Measurements from ENCODE around the gene ACAA1.
"Not testable (repeated sequence)": the region's sequence is repeated elsewhere in the genome, so short reads cannot be mapped to it uniquely, and the experiment has no call there.

Gene ACAA1

DNA sequence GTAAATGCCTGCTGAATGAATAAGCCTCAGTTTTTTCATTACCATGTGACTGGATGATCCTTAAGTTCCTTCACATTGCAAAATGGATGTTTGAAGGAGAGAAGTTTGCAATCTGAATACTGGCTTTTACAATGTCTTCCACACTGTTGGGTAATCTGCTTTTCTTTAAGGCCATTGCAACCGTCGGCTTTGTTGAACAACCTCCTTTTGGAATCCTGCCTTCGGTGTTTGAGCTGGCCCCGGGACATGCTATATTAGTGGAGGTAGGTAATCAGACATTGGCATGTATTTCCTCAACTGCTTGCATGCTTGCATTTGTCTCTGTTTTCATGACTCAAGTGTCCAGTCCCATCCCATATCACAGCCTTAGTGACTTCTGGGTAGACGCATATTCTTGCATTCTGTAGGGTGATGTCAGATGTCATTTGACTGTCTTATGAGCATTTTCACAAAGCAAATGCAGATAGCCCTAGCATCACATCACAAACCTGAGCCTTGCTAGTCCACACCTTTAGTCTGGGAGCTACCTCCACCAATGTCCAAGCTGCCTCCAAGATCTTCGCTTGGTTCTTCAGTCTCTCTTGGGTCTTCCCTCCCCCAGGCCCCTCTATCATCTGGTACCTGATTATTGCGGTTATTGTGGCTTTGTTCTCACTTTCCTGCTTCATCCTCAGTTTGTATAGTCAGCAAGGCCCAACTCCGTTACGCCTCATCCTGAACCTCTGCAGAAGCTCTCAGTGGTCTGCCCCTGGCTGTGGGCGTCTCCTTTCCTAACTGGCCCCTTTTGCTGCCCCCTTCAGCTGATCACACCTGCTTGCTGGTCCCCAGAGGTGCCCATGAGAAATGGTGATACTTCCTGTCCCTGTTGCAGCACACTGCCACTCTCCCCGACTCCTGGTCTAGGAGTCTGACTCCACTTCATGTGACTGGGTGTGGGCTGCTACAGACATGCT, 48.5 kb downstream of the ACAA1 start:
- Histone ChIP-seq H3K9ac (ENCODE audit: low read length) (no peak overlapping the region), H3K27me3 (ENCODE audit: control insufficient read depth, insufficient read depth, low read length) (no peaks in the 10 kb centered on the region), H3K4me3 (ENCODE audit: low read length) (no peak overlapping the region), H3K27ac (ENCODE audit: low read length) (no peak overlapping the region), H3K9me3 (ENCODE audit: control insufficient read depth, low read depth, low read length) (peaks cover 6% of the 10 kb centered on the region), H3K36me3 (ENCODE audit: control insufficient read depth, low read depth, low read length) (no peaks in the 10 kb centered on the region), H3K4me1 (ENCODE audit: control insufficient read depth, low read depth, low read length) (no peaks in the 10 kb centered on the region)

DNA sequence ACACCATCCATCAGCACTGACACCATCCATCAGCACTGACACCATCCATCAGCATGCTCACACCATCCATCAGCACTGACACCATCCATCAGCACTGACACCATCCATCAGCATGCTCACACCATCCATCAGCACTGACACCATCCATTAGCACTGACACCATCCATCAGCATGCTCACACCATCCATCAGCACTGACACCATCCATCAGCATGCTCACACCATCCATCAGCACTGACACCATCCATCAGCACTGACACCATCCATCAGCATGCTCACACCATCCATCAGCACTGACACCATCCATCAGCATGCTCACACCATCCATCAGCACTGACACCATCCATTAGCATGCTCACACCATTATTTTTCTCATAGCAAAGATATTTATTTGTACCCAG, 49.6 kb downstream of the ACAA1 start:
- H3K36me3 ChIP-seq (ENCODE audit: control insufficient read depth, low read depth, low read length); H3K27ac ChIP-seq (ENCODE audit: low read length); H3K27me3 ChIP-seq (ENCODE audit: control insufficient read depth, insufficient read depth, low read length); H3K4me1 ChIP-seq (ENCODE audit: control insufficient read depth, low read depth, low read length); H3K9ac ChIP-seq (ENCODE audit: low read length); H3K4me3 ChIP-seq (ENCODE audit: low read length); H3K9me3 ChIP-seq (ENCODE audit: control insufficient read depth, low read depth, low read length): not testable (repeated sequence)

DNA sequence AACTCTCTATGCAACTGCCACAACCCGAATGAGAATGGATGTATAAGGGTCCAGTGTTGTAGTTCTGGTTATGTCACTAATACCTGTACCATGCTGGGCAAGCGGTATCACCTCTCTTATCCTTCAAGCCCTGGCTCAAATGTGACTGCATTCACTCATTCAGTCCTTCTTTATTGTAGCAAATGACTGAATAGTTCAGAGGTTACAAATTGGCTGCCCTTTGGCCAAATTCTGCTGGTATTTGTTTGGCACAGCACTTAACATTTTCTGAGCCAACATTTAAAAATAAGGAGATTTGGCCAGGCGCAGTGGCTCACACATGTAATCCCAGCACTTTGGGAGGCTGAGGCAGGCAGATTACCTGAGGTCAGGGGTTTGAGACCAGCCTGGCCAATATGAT, 50.4 kb downstream of the ACAA1 start:
- no peaks in the 10 kb centered on the region for H3K4me1 ChIP-seq (ENCODE audit: control insufficient read depth, low read depth, low read length)
- no peaks in the 10 kb centered on the region for H3K27me3 ChIP-seq (ENCODE audit: control insufficient read depth, insufficient read depth, low read length)
- no peaks in the 10 kb centered on the region for H3K36me3 ChIP-seq (ENCODE audit: control insufficient read depth, low read depth, low read length)
- no peak overlapping the region for H3K4me3 ChIP-seq (ENCODE audit: low read length)
- H3K9ac ChIP-seq (ENCODE audit: low read length) = no peak overlapping the region
- H3K9me3 ChIP-seq (ENCODE audit: control insufficient read depth, low read depth, low read length) = peaks cover 6% of the 10 kb centered on the region
- H3K27ac ChIP-seq (ENCODE audit: low read length) = no peak overlapping the region

DNA sequence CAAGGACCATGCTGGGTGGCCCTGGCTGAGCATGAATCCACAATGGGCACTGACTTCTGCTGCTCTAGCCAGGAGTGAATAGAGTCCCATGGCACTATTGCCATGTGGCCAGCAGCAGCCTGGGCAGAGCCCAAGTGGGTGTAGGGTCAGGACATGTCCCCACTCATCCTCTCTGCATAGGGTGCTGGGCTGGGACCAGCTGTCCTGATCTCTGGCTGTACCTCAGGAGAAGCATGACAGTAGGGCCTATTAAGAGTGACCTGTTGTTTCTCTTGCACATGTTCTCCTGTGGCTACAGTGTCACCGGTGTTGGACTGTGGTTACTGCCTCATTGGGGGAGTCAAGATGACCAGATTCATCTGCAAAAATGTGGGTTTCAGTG, 51.0 kb downstream of the ACAA1 start:
- Histone ChIP-seq H3K9ac (ENCODE audit: low read length) (no peak overlapping the region), H3K27ac (ENCODE audit: low read length) (no peak overlapping the region), H3K4me1 (ENCODE audit: control insufficient read depth, low read depth, low read length) (no peaks in the 10 kb centered on the region), H3K27me3 (ENCODE audit: control insufficient read depth, insufficient read depth, low read length) (no peaks in the 10 kb centered on the region), H3K4me3 (ENCODE audit: low read length) (no peak overlapping the region), H3K9me3 (ENCODE audit: control insufficient read depth, low read depth, low read length) (peaks cover 6% of the 10 kb centered on the region), H3K36me3 (ENCODE audit: control insufficient read depth, low read depth, low read length) (no peaks in the 10 kb centered on the region)

DNA sequence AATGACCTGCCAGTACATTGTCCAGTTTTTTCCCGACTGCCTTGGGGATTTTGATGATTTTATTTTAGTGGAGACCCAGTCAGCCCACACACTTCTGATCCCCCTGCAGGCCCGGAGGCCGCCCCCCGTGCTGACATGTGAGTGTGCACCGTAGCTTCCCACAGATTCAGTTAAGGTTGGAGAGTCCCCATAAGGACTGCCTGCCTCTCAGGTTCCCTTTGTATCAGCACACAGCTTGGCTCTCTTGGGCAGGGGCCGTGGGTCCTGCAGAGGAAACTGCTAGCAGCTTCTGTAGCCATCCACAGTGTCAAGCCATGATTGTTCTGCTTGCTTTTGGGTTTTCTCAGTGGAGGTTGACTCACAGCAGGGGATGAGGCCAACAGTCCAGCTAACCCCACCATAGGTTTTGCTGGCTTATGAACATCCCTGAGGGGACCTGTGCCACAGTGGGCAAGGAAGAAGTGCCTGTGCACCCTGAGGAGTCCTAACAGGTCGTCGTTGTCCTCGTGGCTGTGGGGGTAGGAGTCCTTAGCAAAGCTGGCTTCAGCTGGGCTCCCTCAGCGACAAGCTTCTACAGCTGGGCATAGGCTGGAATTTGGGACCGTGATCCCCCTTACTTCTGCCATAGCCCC, 51.5 kb downstream of the ACAA1 start:
- Histone ChIP-seq H3K4me3 (ENCODE audit: low read length) (no peak overlapping the region), H3K9me3 (ENCODE audit: control insufficient read depth, low read depth, low read length) (peaks cover 6% of the 10 kb centered on the region), H3K27me3 (ENCODE audit: control insufficient read depth, insufficient read depth, low read length) (no peaks in the 10 kb centered on the region), H3K9ac (ENCODE audit: low read length) (no peak overlapping the region), H3K4me1 (ENCODE audit: control insufficient read depth, low read depth, low read length) (no peaks in the 10 kb centered on the region), H3K36me3 (ENCODE audit: control insufficient read depth, low read depth, low read length) (no peaks in the 10 kb centered on the region), H3K27ac (ENCODE audit: low read length) (no peak overlapping the region)

DNA sequence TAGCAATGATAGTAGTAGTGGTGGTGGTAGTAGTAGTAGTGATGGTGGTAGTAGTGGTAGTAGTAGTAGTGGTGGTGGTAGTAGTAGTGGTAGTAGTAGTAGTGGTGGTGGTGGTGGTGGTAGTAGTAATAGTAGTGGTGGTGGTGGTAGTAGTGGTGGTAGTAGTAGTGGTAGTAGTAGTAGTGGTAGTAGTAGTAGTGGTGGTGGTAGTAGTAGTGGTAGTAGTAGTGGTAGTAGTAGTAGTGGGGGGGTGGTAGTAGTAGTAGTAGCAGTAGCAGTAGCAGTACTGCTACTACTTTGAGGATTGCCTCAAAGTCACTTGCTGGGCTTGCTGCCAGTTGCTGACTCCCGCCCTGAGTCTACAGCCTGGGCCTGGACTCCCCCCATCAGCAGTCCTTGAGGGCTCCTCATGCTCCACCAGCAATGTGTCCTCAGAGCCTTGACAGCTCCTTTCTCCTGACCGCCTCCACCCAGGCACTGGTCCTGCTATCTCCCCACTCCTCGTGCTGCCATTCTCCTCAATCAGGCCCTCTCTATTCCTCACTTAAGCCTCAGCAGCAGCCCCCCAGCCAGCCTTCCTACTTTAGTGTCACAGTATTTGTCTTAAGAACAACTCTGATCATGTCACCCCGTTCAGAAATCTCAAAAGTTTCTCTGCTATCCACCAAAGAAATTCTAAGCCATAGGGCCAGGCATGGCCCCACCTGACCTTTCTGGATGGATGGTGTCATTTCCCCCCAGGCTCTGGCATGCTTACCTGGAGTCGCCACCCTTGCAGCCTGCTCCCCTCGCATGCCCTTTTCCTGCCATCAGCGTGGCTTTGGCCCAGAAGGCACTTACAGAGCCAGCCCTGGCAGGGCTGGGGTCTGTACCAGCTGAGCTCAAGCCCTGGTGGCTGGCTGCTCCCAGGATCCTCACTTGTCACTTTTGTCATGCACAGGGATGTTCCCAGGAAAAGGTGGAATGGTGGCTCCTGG, 52.3 kb downstream of the ACAA1 start:
- Histone ChIP-seq H3K9me3 (ENCODE audit: control insufficient read depth, low read depth, low read length) (peaks cover 6% of the 10 kb centered on the region), H3K27ac (ENCODE audit: low read length) (no peak overlapping the region), H3K4me1 (ENCODE audit: control insufficient read depth, low read depth, low read length) (no peaks in the 10 kb centered on the region), H3K36me3 (ENCODE audit: control insufficient read depth, low read depth, low read length) (no peaks in the 10 kb centered on the region), H3K27me3 (ENCODE audit: control insufficient read depth, insufficient read depth, low read length) (no peaks in the 10 kb centered on the region), H3K4me3 (ENCODE audit: low read length) (no peak overlapping the region), H3K9ac (ENCODE audit: low read length) (no peak overlapping the region)

DNA sequence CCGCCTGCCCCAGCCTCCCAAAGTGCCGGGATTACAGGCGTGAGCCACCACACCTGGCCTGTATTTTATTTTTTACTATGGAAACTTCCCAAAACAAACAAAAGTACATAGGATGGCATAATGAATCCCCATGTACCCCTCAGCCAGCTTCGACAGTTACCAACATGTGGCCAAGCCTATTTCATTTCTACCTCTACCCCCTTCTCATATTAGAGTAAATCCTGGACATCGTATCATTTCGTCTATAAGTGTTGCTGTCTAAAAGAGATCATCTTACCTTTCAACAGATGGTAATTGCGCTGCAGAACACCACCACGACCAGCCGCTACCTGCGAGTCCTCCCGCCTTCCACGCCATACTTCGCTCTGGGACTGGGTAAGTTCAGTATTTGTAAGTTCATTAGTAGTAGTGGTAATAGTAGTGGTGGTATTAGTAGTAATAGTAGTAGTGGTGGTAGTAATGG, 53.0 kb downstream of the ACAA1 start:
- Histone ChIP-seq H3K27ac (ENCODE audit: low read length) (no peak overlapping the region), H3K36me3 (ENCODE audit: control insufficient read depth, low read depth, low read length) (no peaks in the 10 kb centered on the region), H3K4me3 (ENCODE audit: low read length) (no peak overlapping the region), H3K4me1 (ENCODE audit: control insufficient read depth, low read depth, low read length) (no peaks in the 10 kb centered on the region), H3K27me3 (ENCODE audit: control insufficient read depth, insufficient read depth, low read length) (no peaks in the 10 kb centered on the region), H3K9ac (ENCODE audit: low read length) (no peak overlapping the region), H3K9me3 (ENCODE audit: control insufficient read depth, low read depth, low read length) (peaks cover 6% of the 10 kb centered on the region)

DNA sequence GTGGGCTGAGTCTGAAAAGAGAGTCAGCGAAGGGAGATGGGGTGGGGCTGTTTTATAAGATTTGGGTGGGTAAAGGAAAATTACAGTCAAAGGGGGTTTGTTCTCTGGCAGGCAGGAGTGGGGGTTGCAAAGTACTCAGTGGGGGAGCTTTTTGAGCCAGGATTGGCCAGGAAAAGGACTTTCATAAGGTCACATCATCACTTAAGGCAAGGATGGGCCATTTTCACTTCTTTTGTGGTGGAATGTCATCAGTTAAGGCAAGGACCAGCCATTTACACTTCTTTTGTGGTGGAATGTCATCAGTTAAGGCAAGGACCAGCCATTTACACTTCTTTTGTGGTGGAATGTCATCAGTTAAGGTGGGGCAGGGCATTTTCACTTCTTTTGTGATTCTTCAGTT, 53.7 kb downstream of the ACAA1 start:
- not testable (repeated sequence) for H3K4me3 ChIP-seq (ENCODE audit: low read length); H3K27me3 ChIP-seq (ENCODE audit: control insufficient read depth, insufficient read depth, low read length); H3K27ac ChIP-seq (ENCODE audit: low read length); H3K4me1 ChIP-seq (ENCODE audit: control insufficient read depth, low read depth, low read length); H3K9me3 ChIP-seq (ENCODE audit: control insufficient read depth, low read depth, low read length); H3K9ac ChIP-seq (ENCODE audit: low read length); H3K36me3 ChIP-seq (ENCODE audit: control insufficient read depth, low read depth, low read length)

DNA sequence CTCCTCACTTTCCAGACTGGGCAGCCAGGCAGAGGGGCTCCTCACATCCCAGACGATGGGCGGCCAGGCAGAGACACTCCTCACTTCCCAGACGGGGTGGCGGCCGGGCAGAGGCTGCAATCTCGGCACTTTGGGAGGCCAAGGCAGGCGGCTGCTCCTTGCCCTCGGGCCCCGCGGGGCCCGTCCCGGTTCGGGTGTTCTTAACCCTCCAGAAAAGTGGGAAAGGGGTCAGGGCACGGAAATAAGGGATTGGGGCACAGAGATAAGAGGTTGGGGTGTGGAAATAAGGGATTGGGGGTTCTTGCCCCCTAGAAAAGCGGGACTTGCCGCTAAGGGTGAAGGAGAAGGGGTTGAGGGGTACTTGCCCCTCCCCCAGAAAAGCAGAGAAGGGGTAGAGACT, 54.6 kb downstream of the ACAA1 start:
- not testable (repeated sequence) for H3K4me3 ChIP-seq (ENCODE audit: low read length); H3K4me1 ChIP-seq (ENCODE audit: control insufficient read depth, low read depth, low read length); H3K27ac ChIP-seq (ENCODE audit: low read length); H3K9ac ChIP-seq (ENCODE audit: low read length); H3K36me3 ChIP-seq (ENCODE audit: control insufficient read depth, low read depth, low read length); H3K9me3 ChIP-seq (ENCODE audit: control insufficient read depth, low read depth, low read length); H3K27me3 ChIP-seq (ENCODE audit: control insufficient read depth, insufficient read depth, low read length)

DNA sequence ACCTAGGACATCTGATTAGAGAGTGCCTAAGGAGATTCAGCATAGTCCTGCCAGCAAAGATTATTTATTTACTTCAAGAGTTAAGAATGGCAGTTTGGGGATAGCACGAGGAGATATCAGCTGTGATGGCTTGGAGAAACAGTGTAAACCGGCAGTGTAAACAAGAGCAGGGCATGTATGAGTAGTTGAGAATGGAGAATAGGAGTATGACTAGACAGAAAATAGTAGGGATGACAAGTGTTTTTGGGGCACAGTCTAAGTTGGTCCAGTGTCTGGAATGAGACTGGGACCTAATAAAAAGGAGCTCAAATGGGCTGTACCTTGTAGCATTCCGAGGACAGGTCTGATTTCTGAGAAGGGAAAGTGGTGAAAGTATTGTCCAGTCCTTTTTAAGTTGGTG, 59.9 kb downstream of the ACAA1 start:
- not testable (repeated sequence) for H3K9ac ChIP-seq (ENCODE audit: low read length)

More for the DNA sequence above, 59.9 kb downstream of the ACAA1 start:
- H3K9me3 ChIP-seq (ENCODE audit: control insufficient read depth, low read depth, low read length); H3K4me1 ChIP-seq (ENCODE audit: control insufficient read depth, low read depth, low read length); H3K4me3 ChIP-seq (ENCODE audit: low read length); H3K36me3 ChIP-seq (ENCODE audit: control insufficient read depth, low read depth, low read length); H3K27ac ChIP-seq (ENCODE audit: low read length); H3K27me3 ChIP-seq (ENCODE audit: control insufficient read depth, insufficient read depth, low read length): not testable (repeated sequence)

Data from iPS-18a (cell line).